Choroid plexus epithelial cell (primary cell): Measurements from ENCODE around the gene SLC35F4.

Experiments used
- DNase-seq: peaks from one replicate; pipeline ENCODE4 v3.0.0-alpha.2; 2010; ENCODE audit warnings: low read depth
- H3K4me3 ChIP-seq: 2 replicates; pipeline ENCODE4 v1.5.1; 2011; ENCODE audit warnings: low read depth, mild to moderate bottlenecking, control low read depth, low read length, moderate library complexity
- TF ChIP-seq, protein P1 (sequence below): conservative IDR thresholded peaks from 2 replicates; pipeline ENCODE4 v1.5.1; 2011; ENCODE audit warnings: low read depth, mild to moderate bottlenecking, control low read depth, inconsistent platforms, low read length, moderate library complexity

Gene SLC35F4

DNA sequence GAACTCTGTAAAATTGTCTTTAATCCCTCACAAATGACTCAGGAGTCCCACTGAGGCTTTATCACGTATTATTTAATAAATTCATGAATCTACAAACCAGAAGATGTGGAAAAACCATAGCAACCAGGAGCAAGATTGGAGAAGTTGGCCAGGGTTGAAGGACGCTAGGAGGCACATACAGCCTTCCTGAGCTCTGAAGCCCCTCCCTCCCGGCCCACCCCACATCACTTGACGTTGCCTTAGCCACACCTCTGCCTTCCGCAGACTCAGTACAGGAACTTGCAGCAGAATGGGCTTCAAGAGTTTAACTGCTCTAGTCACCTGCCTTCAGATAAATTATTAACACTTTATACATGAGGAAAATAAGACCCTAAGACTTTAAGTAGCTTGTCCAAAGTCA is 33.9 kb downstream of the SLC35F4 start:
- no peak for DNase-seq
- TF ChIP-seq, protein P1, sequence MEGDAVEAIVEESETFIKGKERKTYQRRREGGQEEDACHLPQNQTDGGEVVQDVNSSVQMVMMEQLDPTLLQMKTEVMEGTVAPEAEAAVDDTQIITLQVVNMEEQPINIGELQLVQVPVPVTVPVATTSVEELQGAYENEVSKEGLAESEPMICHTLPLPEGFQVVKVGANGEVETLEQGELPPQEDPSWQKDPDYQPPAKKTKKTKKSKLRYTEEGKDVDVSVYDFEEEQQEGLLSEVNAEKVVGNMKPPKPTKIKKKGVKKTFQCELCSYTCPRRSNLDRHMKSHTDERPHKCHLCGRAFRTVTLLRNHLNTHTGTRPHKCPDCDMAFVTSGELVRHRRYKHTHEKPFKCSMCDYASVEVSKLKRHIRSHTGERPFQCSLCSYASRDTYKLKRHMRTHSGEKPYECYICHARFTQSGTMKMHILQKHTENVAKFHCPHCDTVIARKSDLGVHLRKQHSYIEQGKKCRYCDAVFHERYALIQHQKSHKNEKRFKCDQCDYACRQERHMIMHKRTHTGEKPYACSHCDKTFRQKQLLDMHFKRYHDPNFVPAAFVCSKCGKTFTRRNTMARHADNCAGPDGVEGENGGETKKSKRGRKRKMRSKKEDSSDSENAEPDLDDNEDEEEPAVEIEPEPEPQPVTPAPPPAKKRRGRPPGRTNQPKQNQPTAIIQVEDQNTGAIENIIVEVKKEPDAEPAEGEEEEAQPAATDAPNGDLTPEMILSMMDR = no peak
- H3K4me3 ChIP-seq = no peak overlapping the region

DNA sequence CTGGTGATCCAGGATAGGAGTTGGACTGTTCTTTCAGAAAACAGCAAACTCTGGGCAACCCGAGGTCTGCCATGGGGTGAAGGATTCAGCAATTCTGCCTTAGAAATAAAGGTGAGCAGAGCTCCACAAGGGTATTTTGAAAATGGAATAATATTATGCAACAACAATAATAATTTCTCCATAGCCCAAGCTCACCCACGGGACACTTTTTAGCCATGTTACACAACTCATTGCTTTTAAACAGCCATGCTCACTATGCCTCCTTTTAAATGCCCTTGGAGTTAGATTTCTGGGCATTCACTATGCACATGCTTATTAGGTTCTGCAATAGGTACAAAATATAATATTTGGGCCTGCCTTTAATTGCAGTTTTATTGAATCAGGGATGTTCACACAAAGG is 37.2 kb downstream of the SLC35F4 start:
- TF ChIP-seq, protein P1 = no peak
- no peak overlapping the region for H3K4me3 ChIP-seq
- DNase-seq = no peak

DNA sequence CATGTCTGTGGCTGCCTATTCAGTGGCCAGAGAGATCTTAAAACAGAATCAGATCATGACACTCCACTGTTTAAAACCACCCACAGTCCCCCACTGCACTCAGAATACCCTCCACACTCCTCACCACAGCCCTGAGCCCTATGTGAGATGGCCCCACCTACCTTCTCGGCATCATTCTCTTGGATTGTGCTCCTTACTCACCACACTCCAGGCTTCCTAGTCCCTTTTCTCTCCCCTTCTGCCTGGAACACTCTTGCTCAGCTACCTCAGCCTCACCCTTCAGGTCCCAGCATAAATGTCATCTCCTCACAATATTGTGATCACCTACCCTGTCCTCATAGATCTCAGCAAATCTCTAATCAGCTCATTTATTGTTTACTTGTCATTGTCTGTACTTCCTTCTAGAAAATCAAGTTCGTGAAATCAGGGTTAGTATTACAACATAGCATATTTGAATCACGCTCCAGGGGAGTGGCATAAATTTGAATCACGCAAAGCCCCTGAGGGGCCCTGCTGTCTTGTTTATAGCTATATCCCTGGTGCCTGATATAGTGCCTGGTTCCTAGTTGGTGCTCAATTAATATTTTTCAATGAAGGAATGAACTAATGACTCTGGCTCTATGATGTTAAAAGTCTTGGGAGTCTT is 42.8 kb downstream of the SLC35F4 start:
- H3K4me3 ChIP-seq = no peak overlapping the region
- DNase-seq = no peak
- TF ChIP-seq, protein P1 = no peak

DNA sequence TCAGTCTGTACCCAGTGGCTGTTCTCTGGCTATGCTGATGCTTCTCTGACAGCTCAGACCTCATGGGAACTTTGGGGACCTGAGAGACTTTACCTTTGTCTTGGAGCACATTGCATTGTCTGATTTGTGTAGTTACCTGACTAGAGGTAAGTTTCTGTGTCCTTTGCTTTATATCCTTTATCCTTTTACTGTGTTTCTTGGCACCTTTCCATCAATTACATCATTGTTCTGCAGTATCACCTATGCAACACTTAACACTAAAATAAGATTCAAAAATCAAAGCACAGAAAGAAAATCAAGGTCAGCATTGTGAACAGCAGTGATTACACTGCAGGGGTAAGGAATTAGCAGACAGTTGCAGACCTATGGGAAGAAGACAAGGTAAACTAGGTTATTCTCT is 43.8 kb downstream of the SLC35F4 start:
- TF ChIP-seq, protein P1 = no peak
- DNase-seq = no peak

DNA sequence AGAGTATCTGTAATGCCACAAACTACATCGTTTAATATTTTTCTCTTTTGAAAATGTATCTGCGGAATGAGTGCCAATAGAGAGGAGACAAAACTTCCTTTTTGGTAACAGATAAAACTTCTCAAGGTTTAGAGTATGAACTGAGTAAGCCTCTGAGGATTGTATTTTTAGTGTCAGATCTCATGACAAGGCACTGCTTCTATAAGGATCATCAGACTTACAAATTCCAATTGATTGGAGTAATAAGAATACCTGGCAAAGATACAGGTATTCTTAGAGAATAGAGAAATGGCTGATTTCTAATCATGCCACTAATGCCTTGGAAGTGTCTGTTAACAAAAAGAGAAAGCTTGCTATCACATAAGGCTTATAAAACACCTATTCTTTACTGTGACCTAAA is 45.3 kb downstream of the SLC35F4 start:
- TF ChIP-seq, protein P1 = no peak
- no peak overlapping the region for H3K4me3 ChIP-seq
- no peak for DNase-seq

More for the DNA sequence above, 43.8 kb downstream of the SLC35F4 start:
- H3K4me3 ChIP-seq = no peak overlapping the region

DNA sequence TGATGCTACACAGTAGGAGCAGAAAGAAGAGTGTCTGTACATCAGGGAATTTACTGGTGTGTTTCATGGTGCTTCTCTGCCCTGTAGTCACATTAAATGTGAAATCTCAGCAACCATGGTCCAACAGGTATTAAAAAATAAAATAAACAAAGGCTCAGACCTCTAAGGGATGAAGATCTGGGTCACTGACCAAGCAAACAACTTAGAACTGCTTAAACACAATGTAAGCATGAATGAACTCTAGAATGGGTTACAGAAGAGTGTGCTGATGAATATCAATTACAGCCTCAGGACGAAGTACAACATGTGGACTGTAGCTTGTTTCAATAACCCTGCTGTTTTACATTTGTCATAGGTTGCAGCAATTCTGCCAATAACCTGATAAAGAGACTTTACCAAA is 47.4 kb downstream of the SLC35F4 start:
- DNase-seq = no peak
- TF ChIP-seq, protein P1 = no peak
- H3K4me3 ChIP-seq = no peak overlapping the region

DNA sequence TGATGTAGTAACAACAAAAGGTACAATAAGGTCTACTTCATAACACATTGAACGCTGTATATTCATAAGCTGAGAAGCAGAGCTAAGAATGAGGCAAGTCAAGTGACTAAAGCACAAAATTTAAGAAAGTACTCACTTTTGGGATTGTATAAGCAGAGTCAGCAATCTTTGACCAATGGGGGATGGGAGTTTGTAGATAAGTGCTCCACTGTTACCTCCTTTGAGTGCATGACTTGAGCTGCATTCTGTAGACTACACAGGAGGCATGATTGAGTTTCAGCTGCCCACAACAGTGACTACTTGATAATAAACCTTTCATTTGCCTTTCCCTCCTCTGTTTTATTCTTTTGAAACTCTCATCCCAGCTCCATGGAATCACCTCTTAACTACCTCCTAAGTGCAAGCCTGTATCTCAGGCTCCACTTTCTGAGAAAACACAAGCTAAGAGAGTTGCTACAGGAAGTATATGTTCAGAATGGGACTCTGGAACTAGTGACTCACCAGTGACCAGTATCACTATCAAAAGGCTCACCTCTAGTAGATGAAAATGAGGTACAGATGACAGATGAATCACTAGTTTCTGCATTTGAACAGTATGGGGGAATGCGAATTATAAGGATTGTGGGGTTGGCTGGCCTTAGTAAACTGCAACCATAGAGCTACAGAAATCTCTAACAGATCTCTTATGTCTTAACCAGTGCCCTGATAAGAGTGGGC is 49.2 kb downstream of the SLC35F4 start:
- H3K4me3 ChIP-seq = no peak overlapping the region
- DNase-seq = no peak
- TF ChIP-seq, protein P1 = no peak
